ENCODE measurements around the gene TELO2. TPM values are rescaled to one million over a fixed set of nuclear protein-coding genes. Genes with fewer than 3 reads are reported as not detected.

TELO2 gene
- total and polyA plus RNA-seq, 9 donors: 0.27 to 36.8 (median 31.7) TPM

DNA sequence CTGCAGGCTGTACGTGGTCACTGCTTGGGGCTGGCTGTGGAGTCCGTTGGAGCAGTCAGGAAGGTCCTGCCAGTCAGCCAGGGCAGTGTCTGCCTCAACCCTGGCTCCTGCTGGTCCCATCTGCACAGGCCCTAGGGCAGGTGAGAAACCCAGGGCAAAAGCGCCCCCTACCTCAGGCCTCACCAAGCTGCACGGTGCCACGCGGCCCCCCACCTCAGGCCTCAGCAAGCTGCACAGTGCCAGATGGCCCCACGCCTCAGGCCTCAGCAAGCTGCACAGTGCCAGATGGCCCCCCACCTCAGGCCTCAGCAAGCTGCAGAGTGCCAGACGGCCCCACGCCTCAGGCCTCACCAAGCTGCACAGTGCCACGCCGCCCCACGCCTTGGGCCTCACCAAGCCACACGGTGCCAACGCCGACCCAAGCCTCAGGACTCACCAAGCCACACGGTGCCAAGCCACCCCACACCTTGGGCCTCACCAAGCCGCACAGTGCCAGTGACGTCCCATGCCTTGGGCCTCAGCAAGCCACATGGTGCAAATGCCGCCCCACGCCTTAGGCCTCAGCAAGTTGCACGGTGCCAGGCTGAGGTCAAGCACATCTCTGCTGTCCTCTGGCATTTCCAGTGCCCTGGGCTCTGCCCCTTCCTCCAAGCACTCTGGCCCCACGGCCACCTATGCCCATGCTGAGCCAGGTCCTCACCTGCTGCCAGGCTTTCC, 45.8 kb downstream of the TELO2 start:
- 77 to 82% (median 77%) methylated on average over 22 of the region's 22 CpGs for WGBS, 3 donors
- H3K4me3 ChIP-seq: no peak overlapping the region
- intact Hi-C loops (cut with DNase I): no loop called here

DNA sequence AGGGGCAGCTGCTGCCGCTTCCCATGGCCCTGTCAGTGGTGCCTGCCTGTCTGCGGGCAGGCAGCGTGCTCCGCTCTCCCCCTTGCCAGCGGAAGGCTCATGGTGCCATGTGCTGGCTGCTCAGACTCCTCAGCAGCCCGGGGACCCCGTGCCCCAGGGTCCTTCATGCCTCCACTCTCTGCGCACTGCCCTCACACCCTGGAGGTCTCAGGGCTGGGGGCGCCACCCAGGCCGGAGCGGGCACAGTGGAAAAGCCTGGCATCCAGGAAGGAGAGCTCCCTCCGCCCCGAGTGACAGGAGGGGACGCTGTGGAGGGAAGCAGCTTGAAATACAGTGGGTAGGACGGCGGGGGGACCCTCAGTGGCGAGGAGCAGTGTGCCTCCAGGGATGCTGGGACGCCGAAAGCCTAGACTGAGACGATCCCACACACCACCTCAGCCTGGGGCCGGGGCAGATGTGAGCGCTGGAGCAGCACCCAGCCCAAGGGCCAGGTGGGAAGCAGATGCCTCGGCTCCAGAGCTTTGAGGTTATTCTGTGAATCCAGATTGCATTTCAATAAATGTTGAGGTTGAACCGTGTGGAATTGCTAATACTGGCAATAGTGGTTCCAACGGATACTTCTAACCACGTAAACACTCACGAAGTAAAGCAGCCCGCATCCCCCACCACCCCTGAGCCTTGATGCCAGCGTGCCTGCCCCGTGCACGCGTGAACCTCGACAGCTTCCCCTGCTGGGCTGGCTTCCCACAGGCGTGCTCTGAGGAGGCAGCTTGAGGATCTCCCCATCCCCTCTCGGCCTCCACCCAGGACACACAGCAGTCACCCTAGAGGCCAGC, 46.8 kb downstream of the TELO2 start:
- no peak for TF ChIP-seq EP300 (IDR thresholded peaks at IDR 0.05)
- TF ChIP-seq, protein P1, sequence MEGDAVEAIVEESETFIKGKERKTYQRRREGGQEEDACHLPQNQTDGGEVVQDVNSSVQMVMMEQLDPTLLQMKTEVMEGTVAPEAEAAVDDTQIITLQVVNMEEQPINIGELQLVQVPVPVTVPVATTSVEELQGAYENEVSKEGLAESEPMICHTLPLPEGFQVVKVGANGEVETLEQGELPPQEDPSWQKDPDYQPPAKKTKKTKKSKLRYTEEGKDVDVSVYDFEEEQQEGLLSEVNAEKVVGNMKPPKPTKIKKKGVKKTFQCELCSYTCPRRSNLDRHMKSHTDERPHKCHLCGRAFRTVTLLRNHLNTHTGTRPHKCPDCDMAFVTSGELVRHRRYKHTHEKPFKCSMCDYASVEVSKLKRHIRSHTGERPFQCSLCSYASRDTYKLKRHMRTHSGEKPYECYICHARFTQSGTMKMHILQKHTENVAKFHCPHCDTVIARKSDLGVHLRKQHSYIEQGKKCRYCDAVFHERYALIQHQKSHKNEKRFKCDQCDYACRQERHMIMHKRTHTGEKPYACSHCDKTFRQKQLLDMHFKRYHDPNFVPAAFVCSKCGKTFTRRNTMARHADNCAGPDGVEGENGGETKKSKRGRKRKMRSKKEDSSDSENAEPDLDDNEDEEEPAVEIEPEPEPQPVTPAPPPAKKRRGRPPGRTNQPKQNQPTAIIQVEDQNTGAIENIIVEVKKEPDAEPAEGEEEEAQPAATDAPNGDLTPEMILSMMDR (IDR thresholded peaks at IDR 0.05): no peak
- no peak for TF ChIP-seq POLR2A (IDR thresholded peaks at IDR 0.05)
- no peaks in the 10 kb centered on the region for H3K27me3 ChIP-seq
- DNase-seq: peak in 2 of 5 donors; percentile 11 to 25
- no peaks in the 10 kb centered on the region for H3K9me3 ChIP-seq
- peaks cover 5% of the 10 kb centered on the region for H3K4me1 ChIP-seq (ENCODE audit: insufficient read depth)
- no peak overlapping the region for H3K27ac ChIP-seq
- H3K36me3 ChIP-seq: no peaks in the 10 kb centered on the region
- intact Hi-C loops (cut with DNase I): no loop called here
- WGBS, 3 donors: 84 to 86% (median 85%) methylated on average over 30 to 35 of the region's 35 CpGs
- H3K4me3 ChIP-seq: no peak overlapping the region

More for the DNA sequence above, 45.8 kb downstream of the TELO2 start:
- TF ChIP-seq POLR2A (IDR thresholded peaks at IDR 0.05): no peak
- TF ChIP-seq, protein P1 (IDR thresholded peaks at IDR 0.05): no peak
- TF ChIP-seq EP300 (IDR thresholded peaks at IDR 0.05): no peak
- peaks cover 5% of the 10 kb centered on the region for H3K4me1 ChIP-seq (ENCODE audit: insufficient read depth)
- no peaks in the 10 kb centered on the region for H3K27me3 ChIP-seq
- DNase-seq: peak in 2 of 5 donors; percentile 15 to 32
- H3K9me3 ChIP-seq: no peaks in the 10 kb centered on the region
- H3K36me3 ChIP-seq: no peaks in the 10 kb centered on the region
- no peak overlapping the region for H3K27ac ChIP-seq

DNA sequence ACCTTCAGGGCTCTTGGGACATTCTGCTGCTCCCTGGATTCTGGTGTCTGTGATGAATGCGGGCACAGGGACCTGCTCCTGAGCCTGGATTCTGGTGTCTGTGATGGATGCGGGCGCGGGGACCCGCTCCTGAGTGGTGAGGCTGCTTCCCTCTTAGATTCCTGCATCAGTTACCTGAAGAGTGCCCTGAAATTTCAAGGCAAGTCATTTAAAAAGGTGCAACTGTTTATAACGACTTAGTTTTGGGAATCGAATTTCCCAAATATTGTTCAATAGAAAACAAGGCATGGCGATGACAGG, 47.3 kb downstream of the TELO2 start:
- Histone ChIP-seq H3K36me3 (no peaks in the 10 kb centered on the region), H3K4me3 (no peak overlapping the region), H3K4me1 (ENCODE audit: insufficient read depth) (peaks cover 8% of the 10 kb centered on the region), H3K27ac (no peak overlapping the region), H3K9me3 (no peaks in the 10 kb centered on the region), H3K27me3 (no peaks in the 10 kb centered on the region)
- no peak for TF ChIP-seq POLR2A (IDR thresholded peaks at IDR 0.05)
- no peak for TF ChIP-seq EP300 (IDR thresholded peaks at IDR 0.05)
- TF ChIP-seq, protein P1 (IDR thresholded peaks at IDR 0.05): no peak
- intact Hi-C loops (cut with DNase I): no loop called here
- WGBS, 3 donors: 80 to 90% (median 83%) methylated on average over 8 of the region's 8 CpGs
- DNase-seq: no peak

DNA sequence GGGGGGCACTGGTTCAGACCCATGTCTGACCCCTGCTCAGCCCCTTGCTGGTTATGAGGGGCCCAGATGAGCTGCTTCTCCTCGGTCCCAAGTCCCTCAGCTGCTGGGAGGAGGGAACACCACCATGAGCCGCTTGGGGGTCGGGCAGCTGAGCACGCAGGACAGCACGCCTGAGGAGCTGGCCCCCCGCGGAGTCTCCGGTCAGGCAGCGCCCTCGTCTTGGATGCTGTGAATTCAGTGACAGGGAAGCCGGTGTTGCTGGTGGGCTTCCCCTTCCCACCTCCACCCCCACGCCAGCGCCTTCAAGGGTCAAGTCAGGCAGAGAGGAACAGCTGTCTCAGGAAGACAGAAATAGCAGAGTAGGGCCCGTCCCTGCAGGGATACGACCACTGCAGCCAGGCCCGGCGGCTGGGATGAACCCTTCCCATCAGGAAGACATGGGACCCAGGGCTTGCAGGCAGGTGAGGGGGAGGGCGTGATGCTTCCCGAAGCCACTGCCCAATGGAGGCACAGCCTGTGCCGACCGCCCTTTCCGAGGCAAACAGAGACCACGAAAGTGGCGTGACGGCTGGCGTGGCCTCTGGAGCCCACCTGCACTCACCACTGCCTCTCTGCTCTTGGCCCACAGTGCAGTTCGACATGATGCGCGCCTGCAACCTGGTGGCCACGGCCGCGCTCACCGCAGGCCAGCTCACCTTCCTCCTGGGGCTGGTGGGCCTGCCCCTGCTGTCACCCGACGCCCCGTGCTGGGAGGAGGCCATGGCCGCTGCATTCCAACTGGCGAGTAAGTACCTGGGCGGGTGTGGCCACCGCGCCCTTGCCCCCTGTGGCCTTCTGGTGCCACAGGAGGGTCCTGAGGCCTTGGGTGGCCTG, 48.4 kb downstream of the TELO2 start:
- intact Hi-C loops (cut with DNase I): no loop called here
- Histone ChIP-seq H3K36me3 (no peaks in the 10 kb centered on the region), H3K4me3 (no peak overlapping the region), H3K27ac (no peak overlapping the region), H3K9me3 (no peaks in the 10 kb centered on the region), H3K27me3 (no peaks in the 10 kb centered on the region), H3K4me1 (ENCODE audit: insufficient read depth) (peaks cover 11% of the 10 kb centered on the region)
- TF ChIP-seq EP300 (IDR thresholded peaks at IDR 0.05) (no peak), POLR2A (IDR thresholded peaks at IDR 0.05) (no peak)
- TF ChIP-seq, protein P1 (IDR thresholded peaks at IDR 0.05): no peak
- DNase-seq: no peak
- 84 to 85% (median 84%) methylated on average over 41 of the region's 41 CpGs for WGBS, 3 donors
